ENCODE measurements around the gene ZSWIM6.
A peak's percentile ranks its signal among the peaks of the same experiment; 100 is the strongest.
"Not testable (repeated sequence)": the region's sequence is repeated elsewhere in the genome, so short reads cannot be mapped to it uniquely, and the experiment has no call there.

ZSWIM6 gene

GRCh38 chr5:61407706-61408270 lies 75.7 kb downstream of the ZSWIM6 start:
- DNase-seq (ENCODE audit: low read depth): no peak

GRCh38 chr5:61408476-61409168 lies 76.6 kb downstream of the ZSWIM6 start:
- DNase-seq (ENCODE audit: low read depth): peak; percentile 94

- no peak for DNase-seq (ENCODE audit: low read depth)
Measured at GRCh38 chr5:61409568-61409967, 77.5 kb downstream of the ZSWIM6 start.

- no peak for DNase-seq (ENCODE audit: low read depth)
Measured at GRCh38 chr5:61410811-61411210, 78.8 kb downstream of the ZSWIM6 start.

- no peak for DNase-seq (ENCODE audit: low read depth)
Measured at GRCh38 chr5:61412361-61412760, 80.3 kb downstream of the ZSWIM6 start.

DNA sequence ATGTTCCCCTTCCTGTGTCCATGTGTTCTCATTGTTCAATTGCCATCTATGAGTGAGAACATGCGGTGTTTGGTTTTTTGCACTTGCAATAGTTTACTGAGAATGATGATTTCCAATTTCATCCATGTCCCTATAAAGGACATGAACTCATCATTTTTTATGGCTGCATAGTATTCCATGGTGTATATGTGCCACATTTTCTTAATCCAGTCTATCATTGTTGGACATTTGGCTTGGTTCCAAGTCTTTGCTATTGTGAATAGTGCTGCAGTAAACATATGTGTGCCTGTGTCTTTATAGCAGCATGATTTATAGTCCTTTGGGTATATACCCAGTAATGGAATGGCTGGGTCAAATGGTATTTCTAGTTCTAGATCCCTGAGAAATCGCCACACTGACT lies 81.1 kb downstream of the ZSWIM6 start:
- not testable (repeated sequence) for DNase-seq (ENCODE audit: low read depth)

GRCh38 chr5:61414806-61415205 lies 82.7 kb downstream of the ZSWIM6 start:
- no peak for DNase-seq (ENCODE audit: low read depth)

- DNase-seq (ENCODE audit: low read depth): no peak
Measured at GRCh38 chr5:61416010-61416409, 84.0 kb downstream of the ZSWIM6 start.

GRCh38 chr5:61416420-61416819 lies 84.4 kb downstream of the ZSWIM6 start:
- DNase-seq (ENCODE audit: low read depth): no peak

GRCh38 chr5:61417340-61417739 lies 85.3 kb downstream of the ZSWIM6 start:
- DNase-seq (ENCODE audit: low read depth): no peak

- DNase-seq (ENCODE audit: low read depth): no peak
Measured at GRCh38 chr5:61417851-61418250, 85.8 kb downstream of the ZSWIM6 start.

GRCh38 chr5:61419106-61419505 lies 87.0 kb downstream of the ZSWIM6 start:
- no peak for DNase-seq (ENCODE audit: low read depth)

GRCh38 chr5:61420016-61420415 lies 88.0 kb downstream of the ZSWIM6 start:
- DNase-seq (ENCODE audit: low read depth): no peak

DNA sequence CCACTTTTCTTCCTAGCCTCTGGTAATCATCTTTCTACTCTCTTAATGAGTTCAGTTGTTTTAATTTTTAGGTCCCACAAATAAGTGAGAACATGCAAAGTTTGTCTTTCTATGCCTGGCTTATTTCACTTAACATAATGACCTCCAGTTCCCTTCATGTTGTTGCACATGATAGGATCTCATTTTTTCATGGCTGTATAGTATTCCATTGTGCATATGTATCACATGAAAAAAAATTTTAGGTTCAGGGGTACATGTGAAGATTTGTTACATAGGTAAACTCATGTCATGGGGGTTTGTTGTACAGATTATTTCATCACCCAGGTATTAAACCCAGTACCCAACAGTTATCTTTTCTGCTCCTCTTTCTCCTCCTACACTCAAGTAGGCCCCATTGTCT lies 89.2 kb downstream of the ZSWIM6 start:
- DNase-seq (ENCODE audit: low read depth): not testable (repeated sequence)

GRCh38 chr5:61423487-61424145 lies 91.6 kb downstream of the ZSWIM6 start:
- no peak for DNase-seq (ENCODE audit: low read depth)

DNA sequence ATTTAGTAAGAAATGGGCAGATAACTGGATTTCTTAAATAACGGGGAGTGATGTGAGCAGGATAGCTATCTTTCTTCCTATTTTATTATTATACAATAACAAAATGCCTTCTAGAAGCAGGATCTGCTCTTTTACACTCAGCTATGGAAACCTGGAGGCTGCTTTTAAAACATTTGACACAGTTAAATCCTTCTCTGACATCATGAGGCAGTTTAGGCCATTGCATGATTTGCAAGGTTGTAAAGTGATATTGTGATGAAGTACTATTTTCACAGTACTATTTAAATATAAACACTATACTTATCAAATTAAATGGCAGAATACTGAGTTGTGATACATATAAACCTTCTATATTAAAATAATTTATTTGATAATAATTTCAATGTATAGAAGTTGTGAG lies 93.9 kb downstream of the ZSWIM6 start:
- DNase-seq (ENCODE audit: low read depth): no peak

GRCh38 chr5:61429906-61430305 lies 97.8 kb downstream of the ZSWIM6 start:
- no peak for DNase-seq (ENCODE audit: low read depth)

DNA sequence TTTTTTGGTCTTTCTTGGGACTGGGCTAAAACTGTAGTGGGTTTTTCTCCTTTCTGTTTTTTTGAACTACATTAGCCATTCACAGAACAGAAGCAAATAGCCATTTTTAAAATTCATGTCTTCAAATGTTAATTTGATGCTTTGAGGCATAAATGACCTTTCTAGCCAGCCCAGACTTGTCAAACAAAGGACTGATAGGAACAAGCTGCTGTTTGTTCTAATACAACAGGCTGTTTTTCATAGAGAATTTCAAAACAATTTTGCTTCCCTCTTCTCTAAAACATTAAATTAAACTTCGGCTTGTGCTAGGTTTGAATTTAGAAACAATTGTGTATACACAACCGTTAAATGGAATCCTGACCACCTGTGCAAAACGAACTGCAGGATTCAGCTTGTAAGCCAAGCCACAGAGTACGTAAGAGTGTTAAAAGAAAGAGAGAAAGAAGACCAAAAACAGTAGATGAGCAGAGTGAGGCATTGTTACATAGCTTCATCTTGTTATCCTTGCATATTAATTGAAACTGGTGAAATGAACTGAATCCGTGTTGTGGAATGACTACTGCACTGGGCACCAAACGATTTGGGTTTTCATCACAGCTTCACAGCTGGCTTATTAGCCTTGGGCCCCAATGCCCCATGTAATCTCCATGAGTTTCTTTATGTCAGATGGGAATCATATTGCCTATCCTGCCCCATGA lies 100.0 kb downstream of the ZSWIM6 start:
- no peak for DNase-seq (ENCODE audit: low read depth)

DNA sequence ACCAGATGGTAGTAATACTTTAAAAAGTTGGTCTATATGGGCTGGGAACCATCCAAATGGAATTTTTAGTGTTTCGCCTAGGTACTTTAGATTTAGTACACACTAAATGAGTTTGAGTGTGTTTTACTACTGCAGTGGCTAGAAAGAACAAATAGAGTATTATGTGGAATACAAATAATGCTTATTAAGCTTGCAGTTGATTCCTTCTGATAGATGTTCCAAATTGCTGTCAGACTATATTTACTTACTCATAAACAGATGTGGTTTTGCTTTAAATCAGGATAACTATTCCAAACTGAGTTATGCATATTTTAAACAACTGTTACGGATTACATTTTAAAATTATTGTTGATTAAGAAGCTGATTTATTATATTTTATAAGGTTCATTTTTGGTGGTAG lies 103.3 kb downstream of the ZSWIM6 start:
- no peak for DNase-seq (ENCODE audit: low read depth)

DNA sequence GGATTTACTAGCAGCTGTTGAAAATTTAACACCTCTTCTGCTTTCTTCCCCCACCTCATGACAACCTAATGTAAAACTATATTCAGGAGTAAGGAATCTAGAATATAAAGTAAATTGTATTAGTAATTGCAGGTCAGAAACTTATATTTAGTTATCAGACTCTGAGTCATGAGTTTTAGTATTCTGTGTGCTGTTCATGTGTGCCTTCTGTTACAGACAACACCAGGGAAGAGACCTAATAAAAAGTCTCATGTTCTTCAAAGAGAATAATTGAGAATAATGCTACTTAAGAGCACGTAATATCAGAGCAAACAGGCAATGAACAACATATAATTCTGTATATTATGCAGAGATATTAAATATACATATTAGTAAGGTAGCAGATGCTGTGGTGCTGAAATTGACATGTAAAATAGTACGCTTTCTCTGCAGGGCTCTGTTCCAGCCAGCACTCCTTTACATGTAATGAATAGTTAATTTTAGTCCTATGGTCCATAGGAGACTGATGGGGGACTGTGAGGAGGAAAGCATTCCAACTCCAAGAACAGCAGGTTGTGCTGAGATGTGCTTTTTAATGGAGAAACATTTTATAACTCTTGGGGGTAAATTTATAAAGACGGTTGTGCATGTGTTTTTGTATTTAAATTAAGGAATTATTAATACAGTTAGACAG lies 106.4 kb downstream of the ZSWIM6 start:
- no peak for DNase-seq (ENCODE audit: low read depth)

- DNase-seq (ENCODE audit: low read depth): no peak
Measured at GRCh38 chr5:61440086-61440485, 108.0 kb downstream of the ZSWIM6 start.

DNA sequence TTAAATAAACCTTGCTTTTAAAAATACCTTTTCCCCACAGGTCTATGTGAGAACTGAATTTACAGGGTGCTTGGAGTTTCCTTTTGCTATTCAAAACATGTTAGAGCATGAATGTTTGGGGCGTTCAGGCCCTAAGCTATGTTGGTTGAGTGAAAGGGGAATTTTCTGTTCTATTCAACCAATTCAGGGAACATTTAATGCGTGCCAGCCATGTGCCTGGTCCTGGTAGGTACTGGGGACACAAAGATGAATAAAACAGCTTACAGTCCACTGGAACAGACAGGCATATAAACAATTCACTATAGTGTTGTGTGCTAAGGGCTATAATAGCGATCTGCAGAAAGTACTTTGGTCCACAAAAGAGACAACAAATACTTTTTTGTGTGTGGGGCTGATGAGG lies 108.5 kb downstream of the ZSWIM6 start:
- no peak for DNase-seq (ENCODE audit: low read depth)
